GM12892 (cell line): ENCODE measurements around the gene KRABD2.

Experiments
- POLR2A ChIP-seq: IDR thresholded peaks from 2 replicates; pipeline ENCODE4 v1.6.1; 2011; ENCODE audit warnings: low read depth, low read length, control low read depth
- POLR2AphosphoS5 ChIP-seq: IDR thresholded peaks from 2 replicates; pipeline ENCODE4 v1.6.1; 2011; ENCODE audit warnings: low read depth, low read length, control low read depth
- TAF1 ChIP-seq: IDR thresholded peaks from 2 replicates; pipeline ENCODE4 v1.6.1; 2011; ENCODE audit warnings: low read depth, mild to moderate bottlenecking, control low read depth, low read length, borderline replicate concordance

- TF ChIP-seq POLR2A (no peak), POLR2AphosphoS5 (no peak), TAF1 (no peak)
Measured at GRCh38 chr17:8420041-8420934, 43.8 kb upstream of the KRABD2 start.
